Measurements from ENCODE around the gene NXF1.

GRCh38 chr11:62778441-62778840 lies 26.8 kb downstream of the NXF1 start:
- TF ChIP-seq REST (IDR thresholded peaks at IDR 0.05): no peak
- TF ChIP-seq TAF1 (conservative IDR thresholded peaks at IDR 0.05): no peak
- TF ChIP-seq, protein P1, sequence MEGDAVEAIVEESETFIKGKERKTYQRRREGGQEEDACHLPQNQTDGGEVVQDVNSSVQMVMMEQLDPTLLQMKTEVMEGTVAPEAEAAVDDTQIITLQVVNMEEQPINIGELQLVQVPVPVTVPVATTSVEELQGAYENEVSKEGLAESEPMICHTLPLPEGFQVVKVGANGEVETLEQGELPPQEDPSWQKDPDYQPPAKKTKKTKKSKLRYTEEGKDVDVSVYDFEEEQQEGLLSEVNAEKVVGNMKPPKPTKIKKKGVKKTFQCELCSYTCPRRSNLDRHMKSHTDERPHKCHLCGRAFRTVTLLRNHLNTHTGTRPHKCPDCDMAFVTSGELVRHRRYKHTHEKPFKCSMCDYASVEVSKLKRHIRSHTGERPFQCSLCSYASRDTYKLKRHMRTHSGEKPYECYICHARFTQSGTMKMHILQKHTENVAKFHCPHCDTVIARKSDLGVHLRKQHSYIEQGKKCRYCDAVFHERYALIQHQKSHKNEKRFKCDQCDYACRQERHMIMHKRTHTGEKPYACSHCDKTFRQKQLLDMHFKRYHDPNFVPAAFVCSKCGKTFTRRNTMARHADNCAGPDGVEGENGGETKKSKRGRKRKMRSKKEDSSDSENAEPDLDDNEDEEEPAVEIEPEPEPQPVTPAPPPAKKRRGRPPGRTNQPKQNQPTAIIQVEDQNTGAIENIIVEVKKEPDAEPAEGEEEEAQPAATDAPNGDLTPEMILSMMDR (IDR thresholded peaks at IDR 0.05; ENCODE audit: low read depth, low read length, missing input control): no peak
- no peak for TF ChIP-seq EGR1 (IDR thresholded peaks at IDR 0.05; ENCODE audit: low read depth in 2 of 2)
- TF ChIP-seq, protein P2, sequence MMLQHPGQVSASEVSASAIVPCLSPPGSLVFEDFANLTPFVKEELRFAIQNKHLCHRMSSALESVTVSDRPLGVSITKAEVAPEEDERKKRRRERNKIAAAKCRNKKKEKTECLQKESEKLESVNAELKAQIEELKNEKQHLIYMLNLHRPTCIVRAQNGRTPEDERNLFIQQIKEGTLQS (IDR thresholded peaks at IDR 0.05): no peak
- TF ChIP-seq, protein P3, sequence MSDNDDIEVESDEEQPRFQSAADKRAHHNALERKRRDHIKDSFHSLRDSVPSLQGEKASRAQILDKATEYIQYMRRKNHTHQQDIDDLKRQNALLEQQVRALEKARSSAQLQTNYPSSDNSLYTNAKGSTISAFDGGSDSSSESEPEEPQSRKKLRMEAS (IDR thresholded peaks at IDR 0.05): no peak
- TF ChIP-seq YY1 (IDR thresholded peaks at IDR 0.05): no peak

All from liver (tissue), 3 donors.